Measurements from ENCODE around the gene PSME1.

Gene PSME1

DNA sequence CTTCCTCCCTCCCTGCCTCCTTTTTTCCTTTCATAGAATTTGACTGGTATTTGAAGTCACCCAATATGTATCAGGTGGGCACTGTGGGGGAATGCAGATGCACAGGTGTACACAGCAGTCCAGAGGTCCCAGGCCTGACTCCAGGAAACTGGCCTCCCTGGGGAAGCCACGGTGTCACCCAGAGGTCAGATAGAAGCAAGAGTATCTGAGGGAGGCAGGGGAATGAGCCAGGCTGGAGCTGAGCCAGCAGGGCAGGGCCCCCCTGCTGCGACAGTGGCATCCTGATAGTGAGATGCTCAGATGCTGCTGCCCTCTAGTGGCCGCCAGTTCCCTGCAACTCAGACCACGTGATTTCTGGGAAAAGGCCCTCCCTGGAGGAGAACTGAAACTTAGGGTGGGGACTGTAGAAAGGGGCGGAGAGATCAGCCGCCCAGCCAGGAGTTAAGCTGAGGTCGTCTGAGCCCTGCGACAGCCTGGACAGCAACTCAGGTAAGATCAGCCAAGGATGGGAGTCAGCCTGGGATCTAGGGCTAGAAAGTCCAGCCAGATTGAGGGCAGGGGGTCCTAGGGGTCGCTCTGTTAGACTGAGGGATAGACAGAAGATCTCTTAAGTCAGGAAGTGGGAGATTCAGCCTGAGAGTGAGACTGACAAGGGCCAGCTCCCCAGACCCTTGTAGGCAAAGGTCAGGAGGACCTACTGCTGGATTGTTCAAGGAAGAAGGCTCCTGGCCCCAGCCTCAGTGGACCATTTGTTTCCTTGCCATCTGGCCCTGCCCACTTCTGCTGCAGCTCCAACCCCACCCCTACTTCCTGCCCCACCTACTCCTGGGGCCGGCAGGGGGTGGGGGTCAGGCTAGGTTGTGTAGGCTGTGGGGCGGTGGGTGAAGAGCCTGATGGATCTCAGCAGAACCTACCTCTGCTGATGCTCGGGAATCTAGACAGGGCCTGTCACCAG, 25.1 kb downstream of the PSME1 start, which contains the start of gene IRF9:
TSS of gene IRF9 (plus strand) at position 416 of the 955 bp plus-strand sequence. CDS start 880 bp downstream, outside the sequence.
- peak within 1 kb of the TSS; percentile 98 for H3K4me3 Mint-ChIP-seq
- H3K36me3 Mint-ChIP-seq = peaks cover 19% of the 10 kb centered on the region
- H3K27me3 Mint-ChIP-seq = no peaks in the 10 kb centered on the region
- H3K9me3 Mint-ChIP-seq = no peaks in the 10 kb centered on the region
- peak within 1 kb of the TSS; percentile 100 for H3K27ac Mint-ChIP-seq
- H3K4me1 Mint-ChIP-seq = peaks cover 58% of the 10 kb centered on the region

- Mint-ChIP-seq H3K9me3 (no peaks in the 10 kb centered on the region), H3K4me1 (peaks cover 64% of the 10 kb centered on the region), H3K36me3 (peaks cover 23% of the 10 kb centered on the region), H3K27ac (peak overlapping the region; percentile 100), H3K27me3 (no peaks in the 10 kb centered on the region), H3K4me3 (peak overlapping the region; percentile 98)
These were observed 26.1 kb downstream of the PSME1 start for GRCh38 chr14:24162093-24162492.

GRCh38 chr14:24164518-24164991, 28.6 kb downstream of the PSME1 start:
- H3K27ac Mint-ChIP-seq = peak overlapping the region; percentile 77
- peak overlapping the region; percentile 15 for H3K4me3 Mint-ChIP-seq
- no peaks in the 10 kb centered on the region for H3K27me3 Mint-ChIP-seq
- H3K9me3 Mint-ChIP-seq = no peaks in the 10 kb centered on the region
- H3K36me3 Mint-ChIP-seq = peaks cover 32% of the 10 kb centered on the region
- peaks cover 74% of the 10 kb centered on the region for H3K4me1 Mint-ChIP-seq

DNA sequence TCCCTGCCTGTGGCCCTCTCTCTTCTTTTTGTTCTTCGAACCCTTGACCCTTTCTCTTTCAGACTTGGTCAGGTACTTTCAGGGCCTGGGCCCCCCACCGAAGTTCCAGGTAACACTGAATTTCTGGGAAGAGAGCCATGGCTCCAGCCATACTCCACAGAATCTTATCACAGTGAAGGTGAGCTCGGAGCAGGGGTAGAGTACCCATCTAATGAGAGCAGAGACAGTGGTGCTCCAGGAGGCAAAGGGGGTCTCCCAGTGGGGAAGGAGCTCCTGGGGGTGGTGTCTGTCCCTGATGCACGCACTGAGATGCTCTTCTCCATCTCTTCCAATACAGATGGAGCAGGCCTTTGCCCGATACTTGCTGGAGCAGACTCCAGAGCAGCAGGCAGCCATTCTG, 29.8 kb downstream of the PSME1 start:
- Mint-ChIP-seq H3K4me3 (peak overlapping the region; percentile 23), H3K9me3 (no peaks in the 10 kb centered on the region), H3K36me3 (peaks cover 34% of the 10 kb centered on the region)

DNA sequence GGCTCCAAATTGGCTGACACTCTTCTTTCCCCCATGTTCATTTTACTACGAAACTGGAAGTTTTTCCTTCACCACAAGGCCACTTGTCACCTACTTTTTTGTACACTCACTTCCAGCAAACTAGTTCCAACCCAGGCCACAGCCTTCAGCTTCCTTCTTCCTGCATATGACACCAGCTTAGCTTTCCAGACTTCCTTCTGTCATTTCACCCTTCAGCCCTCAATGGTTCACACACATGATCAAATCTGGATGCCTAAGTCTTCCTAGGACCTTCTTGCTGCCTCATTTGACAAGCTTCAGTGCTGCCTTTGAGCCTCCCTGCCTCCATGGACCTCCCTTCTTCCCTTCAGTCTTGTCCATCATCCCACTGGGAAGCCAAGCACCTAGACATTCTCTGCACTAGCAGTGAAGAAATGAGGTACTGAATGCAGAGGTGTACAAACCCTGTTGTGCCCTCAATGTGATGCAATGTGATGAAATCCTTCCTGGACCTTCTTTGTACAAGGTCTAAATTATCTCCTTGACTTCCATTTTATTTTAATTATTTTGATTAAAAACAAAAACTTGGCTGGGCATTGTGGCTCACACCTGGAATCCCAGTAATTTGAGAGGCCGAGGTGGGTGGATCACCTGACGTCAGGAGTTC, 31.6 kb downstream of the PSME1 start:
- H3K9me3 Mint-ChIP-seq = no peaks in the 10 kb centered on the region

More for the DNA sequence above, 29.8 kb downstream of the PSME1 start:
- H3K4me1 Mint-ChIP-seq = peaks cover 69% of the 10 kb centered on the region
- no peaks in the 10 kb centered on the region for H3K27me3 Mint-ChIP-seq
- peak overlapping the region; percentile 30 for H3K27ac Mint-ChIP-seq

GRCh38 chr14:24171422-24172260, 35.6 kb downstream of the PSME1 start, which contains the start of gene REC8:
Gene REC8 (plus strand): TSS chr14:24172080. CDS start chr14:24172553, 473 bp downstream.
- Mint-ChIP-seq H3K27ac (peak within 1 kb of the TSS; percentile 62), H3K4me1 (peaks cover 34% of the 10 kb centered on the region)

More for the DNA sequence above, 31.6 kb downstream of the PSME1 start:
- peaks cover 68% of the 10 kb centered on the region for H3K4me1 Mint-ChIP-seq
- H3K36me3 Mint-ChIP-seq = peaks cover 29% of the 10 kb centered on the region
- peak overlapping the region; percentile 94 for H3K27ac Mint-ChIP-seq
- no peaks in the 10 kb centered on the region for H3K27me3 Mint-ChIP-seq
- no peak overlapping the region for H3K4me3 Mint-ChIP-seq

DNA sequence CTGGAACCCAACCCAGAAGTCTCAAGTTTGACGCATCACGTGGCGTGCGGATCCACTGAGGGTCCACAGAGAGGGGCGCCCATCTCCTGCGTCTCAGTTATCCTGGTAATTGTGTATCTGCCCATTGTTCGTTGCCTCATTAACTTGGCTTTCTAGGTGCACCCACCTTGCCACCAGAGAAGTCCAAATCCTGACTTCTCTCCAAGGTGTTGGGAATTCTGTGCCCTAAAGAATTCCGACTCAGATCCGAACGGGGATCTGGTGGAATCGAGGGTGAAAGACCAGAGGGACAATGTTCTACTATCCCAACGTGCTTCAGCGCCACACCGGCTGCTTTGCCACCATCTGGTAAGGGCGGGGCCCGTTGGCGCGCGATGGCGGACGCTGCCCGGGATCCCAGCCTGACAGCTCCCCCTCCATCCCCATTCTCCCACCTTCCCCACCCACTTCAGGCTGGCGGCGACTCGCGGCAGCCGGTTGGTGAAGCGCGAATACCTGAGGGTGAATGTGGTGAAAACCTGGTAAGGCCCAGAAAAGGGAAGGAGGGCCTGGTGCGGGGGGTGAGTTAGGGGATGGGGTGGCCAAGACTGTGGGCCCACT, 36.4 kb downstream of the PSME1 start:
- no peak overlapping the region for H3K27ac Mint-ChIP-seq
- peaks cover 33% of the 10 kb centered on the region for H3K4me1 Mint-ChIP-seq
- H3K9me3 Mint-ChIP-seq = no peaks in the 10 kb centered on the region
- peaks cover 11% of the 10 kb centered on the region for H3K36me3 Mint-ChIP-seq
- peak overlapping the region; percentile 84 for H3K4me3 Mint-ChIP-seq
- no peaks in the 10 kb centered on the region for H3K27me3 Mint-ChIP-seq

More at GRCh38 chr14:24171422-24172260, 35.6 kb downstream of the PSME1 start, which contains the start of gene REC8:
- H3K36me3 Mint-ChIP-seq = peaks cover 14% of the 10 kb centered on the region
- no peaks in the 10 kb centered on the region for H3K27me3 Mint-ChIP-seq
- no peaks in the 10 kb centered on the region for H3K9me3 Mint-ChIP-seq
- H3K4me3 Mint-ChIP-seq = peak within 1 kb of the TSS; percentile 84

GRCh38 chr14:24172871-24173281, 36.9 kb downstream of the PSME1 start:
- peak overlapping the region; percentile 15 for H3K4me3 Mint-ChIP-seq
- H3K27me3 Mint-ChIP-seq = no peaks in the 10 kb centered on the region
- peaks cover 8% of the 10 kb centered on the region for H3K36me3 Mint-ChIP-seq
- peak overlapping the region; percentile 32 for H3K27ac Mint-ChIP-seq
- peaks cover 29% of the 10 kb centered on the region for H3K4me1 Mint-ChIP-seq
- no peaks in the 10 kb centered on the region for H3K9me3 Mint-ChIP-seq

DNA sequence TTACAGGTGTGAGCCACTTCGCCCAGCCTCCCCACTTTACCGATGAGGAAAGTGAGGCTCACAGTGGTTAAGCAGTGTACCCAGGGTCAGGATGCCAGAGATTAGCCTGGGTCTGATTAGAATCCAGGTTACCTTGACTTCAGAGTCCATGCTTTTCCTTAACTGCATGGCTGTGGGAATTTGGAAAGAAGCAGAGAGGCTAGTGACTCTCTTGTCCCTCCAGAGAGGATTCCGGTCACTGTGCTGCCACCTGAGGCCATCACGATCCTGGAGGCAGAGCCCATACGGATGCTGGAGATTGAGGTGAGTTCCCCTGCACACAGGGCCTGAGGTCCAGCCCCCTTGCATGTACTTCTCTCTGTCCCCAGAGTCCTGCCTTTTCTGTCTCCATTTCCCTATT, 40.6 kb downstream of the PSME1 start:
- Mint-ChIP-seq H3K4me3 (no peak overlapping the region), H3K9me3 (no peaks in the 10 kb centered on the region), H3K36me3 (peaks cover 2% of the 10 kb centered on the region), H3K27me3 (no peaks in the 10 kb centered on the region), H3K4me1 (peaks cover 10% of the 10 kb centered on the region), H3K27ac (no peak overlapping the region)

DNA sequence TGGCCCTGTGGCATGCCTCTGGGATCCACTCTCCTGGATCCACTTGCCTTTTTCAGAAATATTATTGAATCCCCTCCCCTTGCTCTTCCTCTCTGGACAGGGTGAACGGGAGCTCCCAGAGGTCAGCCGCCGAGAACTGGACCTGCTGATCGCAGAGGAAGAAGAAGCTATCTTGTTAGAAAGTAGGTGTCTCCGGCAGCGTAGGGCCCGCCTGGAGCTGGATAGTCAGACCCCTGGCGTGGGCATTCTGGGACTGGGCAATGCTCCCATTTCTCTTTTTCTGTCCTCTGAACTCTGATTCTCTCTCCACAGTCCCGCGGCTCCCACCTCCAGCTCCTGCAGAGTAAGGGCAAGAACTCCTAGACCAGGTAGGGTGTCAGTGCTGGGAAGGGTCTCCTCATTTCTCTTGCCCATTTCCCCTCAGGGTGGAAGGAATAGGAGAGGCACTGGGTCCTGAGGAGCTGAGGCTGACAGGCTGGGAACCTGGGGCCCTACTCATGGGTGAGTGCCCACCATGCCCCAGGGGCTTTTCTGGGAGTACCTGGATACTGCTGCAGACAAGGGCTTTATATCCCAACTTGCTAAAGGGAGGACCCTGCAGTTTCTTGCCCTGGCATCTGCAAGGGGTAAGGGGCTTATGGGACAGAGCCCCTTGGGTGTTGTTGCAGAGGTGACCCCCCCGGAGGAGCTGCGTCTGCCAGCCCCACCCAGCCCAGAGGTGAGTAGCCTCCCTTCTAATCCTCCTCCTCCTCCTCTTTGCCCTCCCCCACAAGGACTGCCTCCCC, 41.2 kb downstream of the PSME1 start:
- no peak overlapping the region for H3K27ac Mint-ChIP-seq
- no peaks in the 10 kb centered on the region for H3K9me3 Mint-ChIP-seq
- no peak overlapping the region for H3K4me3 Mint-ChIP-seq
- H3K27me3 Mint-ChIP-seq = no peaks in the 10 kb centered on the region
- peaks cover 2% of the 10 kb centered on the region for H3K36me3 Mint-ChIP-seq
- H3K4me1 Mint-ChIP-seq = peaks cover 6% of the 10 kb centered on the region

GRCh38 chr14:24177891-24178290, 41.9 kb downstream of the PSME1 start:
- Mint-ChIP-seq H3K36me3 (peaks cover 4% of the 10 kb centered on the region), H3K9me3 (no peaks in the 10 kb centered on the region), H3K27ac (no peak overlapping the region), H3K27me3 (no peaks in the 10 kb centered on the region), H3K4me1 (peaks cover 7% of the 10 kb centered on the region), H3K4me3 (no peak overlapping the region)

DNA sequence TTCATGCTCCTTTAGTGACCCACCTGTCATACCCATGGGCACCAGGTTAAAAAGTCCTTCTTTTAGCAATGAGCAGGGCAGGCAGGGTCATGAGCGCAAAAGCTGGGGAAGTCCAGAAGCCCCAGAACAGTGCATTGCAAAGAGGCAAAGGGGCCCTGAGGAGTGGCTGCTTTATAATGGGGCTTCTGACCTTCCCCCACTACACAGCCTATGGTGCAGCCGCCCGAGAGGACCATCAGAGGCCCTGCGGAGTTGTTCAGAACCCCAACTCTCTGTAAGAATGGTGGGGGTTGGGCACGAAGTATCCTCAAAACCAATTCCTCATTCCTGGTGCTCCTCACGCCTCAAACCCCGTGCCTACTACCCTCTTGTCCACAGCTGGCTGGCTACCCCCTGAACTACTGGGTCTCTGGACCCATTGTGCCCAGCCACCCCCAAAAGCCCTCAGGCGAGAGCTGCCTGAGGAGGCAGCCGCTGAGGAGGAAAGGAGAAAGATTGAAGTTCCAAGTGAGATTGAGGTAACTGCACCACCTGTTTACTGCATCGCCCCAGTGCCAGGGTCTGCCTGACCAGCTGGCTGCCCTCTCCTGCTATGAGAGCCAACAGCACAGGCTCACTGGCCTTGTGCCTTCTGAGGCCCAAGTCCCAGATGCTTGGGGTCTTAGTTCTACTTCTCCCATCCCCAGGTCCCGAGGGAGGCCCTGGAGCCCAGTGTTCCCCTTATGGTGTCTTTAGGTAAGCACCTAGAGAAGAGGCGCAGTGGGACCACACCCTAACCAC, 42.6 kb downstream of the PSME1 start:
- Mint-ChIP-seq H3K27me3 (no peaks in the 10 kb centered on the region), H3K36me3 (peaks cover 4% of the 10 kb centered on the region)

GRCh38 chr14:24179294-24179960, 43.4 kb downstream of the PSME1 start:
- H3K27me3 Mint-ChIP-seq = no peaks in the 10 kb centered on the region
- peaks cover 4% of the 10 kb centered on the region for H3K36me3 Mint-ChIP-seq

More for the DNA sequence above, 42.6 kb downstream of the PSME1 start:
- no peaks in the 10 kb centered on the region for H3K9me3 Mint-ChIP-seq
- no peak overlapping the region for H3K27ac Mint-ChIP-seq
- peaks cover 5% of the 10 kb centered on the region for H3K4me1 Mint-ChIP-seq
- no peak overlapping the region for H3K4me3 Mint-ChIP-seq

More at GRCh38 chr14:24179294-24179960, 43.4 kb downstream of the PSME1 start:
- H3K4me3 Mint-ChIP-seq = no peak overlapping the region
- no peak overlapping the region for H3K27ac Mint-ChIP-seq
- no peaks in the 10 kb centered on the region for H3K9me3 Mint-ChIP-seq
- peaks cover 5% of the 10 kb centered on the region for H3K4me1 Mint-ChIP-seq
